Stomach smooth muscle (tissue), 2 donors: ENCODE measurements around the gene PTPRN2.
"Not testable (repeated sequence)": the region's sequence is repeated elsewhere in the genome, so short reads cannot be mapped to it uniquely, and the experiment has no call there.

ENCODE experiments used
- H3K27ac ChIP-seq: one replicate; pipeline ENCODE4 v1.7.0; 2013; ENCODE audit warnings: mild to moderate bottlenecking, low read length, inconsistent platforms
- H3K27me3 ChIP-seq, 2 donors: one replicate each; pipeline ENCODE4 v1.7.0; 2013; ENCODE audit warnings: low read length in 2 of 2; ENCODE audit not compliant: insufficient read depth in 2 of 2, control insufficient read depth in 1 of 2
- H3K36me3 ChIP-seq, 2 donors: one replicate each; pipeline ENCODE4 v1.7.0; 2013; ENCODE audit warnings: low read length in 2 of 2; ENCODE audit not compliant: control insufficient read depth in 2 of 2, insufficient read depth in 2 of 2
- H3K4me1 ChIP-seq: one replicate; pipeline ENCODE4 v1.7.0; 2013; ENCODE audit warnings: low read length; ENCODE audit not compliant: control insufficient read depth, insufficient read depth
- H3K4me3 ChIP-seq, 2 donors: one replicate each; pipeline ENCODE4 v1.7.0; 2013; ENCODE audit warnings: low read length in 2 of 2
- H3K9ac ChIP-seq, 2 donors: one replicate each; pipeline ENCODE4 v1.7.0; 2013; ENCODE audit warnings: low read length in 2 of 2, mild to moderate bottlenecking in 1 of 2
- H3K9me3 ChIP-seq, 2 donors: one replicate each; pipeline ENCODE4 v1.7.0; 2013; ENCODE audit warnings: low read length in 2 of 2; ENCODE audit not compliant: control insufficient read depth in 2 of 2
- donor health status: healthy.
- donor health status: Pancreatic carcinoma.

The PTPRN2 gene

GRCh38 chr7:158383665-158384064, 204.0 kb downstream of the PTPRN2 start:
- Histone ChIP-seq H3K36me3 (no peaks in the 10 kb centered on the region), H3K4me1 (no peaks in the 10 kb centered on the region)

GRCh38 chr7:158382363-158383254, 205.0 kb downstream of the PTPRN2 start:
- H3K4me1 ChIP-seq: no peaks in the 10 kb centered on the region
- no peak overlapping the region for H3K4me3 ChIP-seq
- peaks cover 0 to 2% of the 10 kb centered on the region in 2 donors for H3K27me3 ChIP-seq
- no peaks in the 10 kb centered on the region for H3K36me3 ChIP-seq
- no peak overlapping the region for H3K9ac ChIP-seq
- H3K9me3 ChIP-seq: no peaks in the 10 kb centered on the region
- no peak overlapping the region for H3K27ac ChIP-seq

More at GRCh38 chr7:158383665-158384064, 204.0 kb downstream of the PTPRN2 start:
- Histone ChIP-seq H3K9me3 (no peaks in the 10 kb centered on the region), H3K27ac (no peak overlapping the region), H3K9ac (no peak overlapping the region), H3K27me3 (peaks cover 0 to 2% of the 10 kb centered on the region in 2 donors), H3K4me3 (no peak overlapping the region)

- H3K4me3 ChIP-seq: no peak overlapping the region
- H3K36me3 ChIP-seq: no peaks in the 10 kb centered on the region
- H3K9ac ChIP-seq: no peak overlapping the region
Observed at GRCh38 chr7:158381956-158382355, 205.7 kb downstream of the PTPRN2 start.

GRCh38 chr7:158378978-158379377, 208.6 kb downstream of the PTPRN2 start:
- Histone ChIP-seq H3K27me3 (peaks cover 0 to 3% of the 10 kb centered on the region in 2 donors), H3K9ac (no peak overlapping the region), H3K4me1 (no peaks in the 10 kb centered on the region), H3K36me3 (no peaks in the 10 kb centered on the region), H3K4me3 (no peak overlapping the region), H3K9me3 (peaks cover 0 to 3% of the 10 kb centered on the region in 2 donors), H3K27ac (no peak overlapping the region)

More at GRCh38 chr7:158381956-158382355, 205.7 kb downstream of the PTPRN2 start:
- Histone ChIP-seq H3K27ac (no peak overlapping the region), H3K27me3 (peaks cover 0 to 2% of the 10 kb centered on the region in 2 donors), H3K9me3 (no peaks in the 10 kb centered on the region), H3K4me1 (no peaks in the 10 kb centered on the region)

GRCh38 chr7:158377800-158378623, 209.6 kb downstream of the PTPRN2 start:
- Histone ChIP-seq H3K9ac (no peak overlapping the region), H3K36me3 (no peaks in the 10 kb centered on the region), H3K4me3 (no peak overlapping the region), H3K27me3 (peaks cover 0 to 3% of the 10 kb centered on the region in 2 donors), H3K4me1 (no peaks in the 10 kb centered on the region), H3K9me3 (peaks cover 0 to 3% of the 10 kb centered on the region in 2 donors), H3K27ac (no peak overlapping the region)

- H3K9me3 ChIP-seq, H3K4me3 ChIP-seq, H3K27ac ChIP-seq, H3K27me3 ChIP-seq, H3K4me1 ChIP-seq, H3K9ac ChIP-seq, H3K36me3 ChIP-seq: not testable (repeated sequence)
Observed at GRCh38 chr7:158376839-158377186, 210.8 kb downstream of the PTPRN2 start.

- H3K9ac ChIP-seq, H3K36me3 ChIP-seq, H3K9me3 ChIP-seq, H3K4me1 ChIP-seq, H3K4me3 ChIP-seq, H3K27ac ChIP-seq, H3K27me3 ChIP-seq: not testable (repeated sequence)
Observed at GRCh38 chr7:158376146-158376838, 211.3 kb downstream of the PTPRN2 start.

GRCh38 chr7:158375034-158375433, 212.6 kb downstream of the PTPRN2 start:
- Histone ChIP-seq H3K27me3 (peaks cover 0 to 3% of the 10 kb centered on the region in 2 donors), H3K4me3 (no peak overlapping the region), H3K4me1 (no peaks in the 10 kb centered on the region), H3K9ac (no peak overlapping the region), H3K9me3 (peaks cover 0 to 3% of the 10 kb centered on the region in 2 donors), H3K27ac (no peak overlapping the region), H3K36me3 (no peaks in the 10 kb centered on the region)

GRCh38 chr7:158374586-158374985, 213.0 kb downstream of the PTPRN2 start:
- Histone ChIP-seq H3K36me3 (no peaks in the 10 kb centered on the region), H3K27ac (no peak overlapping the region), H3K4me1 (no peaks in the 10 kb centered on the region), H3K27me3 (peaks cover 0 to 3% of the 10 kb centered on the region in 2 donors), H3K9ac (no peak overlapping the region), H3K9me3 (peaks cover 0 to 3% of the 10 kb centered on the region in 2 donors), H3K4me3 (no peak overlapping the region)

- Histone ChIP-seq H3K9me3 (peaks cover 0 to 3% of the 10 kb centered on the region in 2 donors), H3K27me3 (peaks cover 0 to 3% of the 10 kb centered on the region in 2 donors), H3K4me3 (no peak overlapping the region), H3K4me1 (no peaks in the 10 kb centered on the region), H3K9ac (no peak overlapping the region), H3K27ac (no peak overlapping the region), H3K36me3 (no peaks in the 10 kb centered on the region)
Observed at GRCh38 chr7:158374146-158374545, 213.5 kb downstream of the PTPRN2 start.
